ENCODE data around the gene IFITM1. TPM values are rescaled to one million over a fixed set of nuclear protein-coding genes. Genes with fewer than 3 reads are reported as not detected.
"Not testable (repeated sequence)": the region's sequence is repeated elsewhere in the genome, so short reads cannot be mapped to it uniquely, and the experiment has no call there.

IFITM1 gene
- total RNA-seq, 1 donor from 2014 or later, result 2.3 TPM

DNA sequence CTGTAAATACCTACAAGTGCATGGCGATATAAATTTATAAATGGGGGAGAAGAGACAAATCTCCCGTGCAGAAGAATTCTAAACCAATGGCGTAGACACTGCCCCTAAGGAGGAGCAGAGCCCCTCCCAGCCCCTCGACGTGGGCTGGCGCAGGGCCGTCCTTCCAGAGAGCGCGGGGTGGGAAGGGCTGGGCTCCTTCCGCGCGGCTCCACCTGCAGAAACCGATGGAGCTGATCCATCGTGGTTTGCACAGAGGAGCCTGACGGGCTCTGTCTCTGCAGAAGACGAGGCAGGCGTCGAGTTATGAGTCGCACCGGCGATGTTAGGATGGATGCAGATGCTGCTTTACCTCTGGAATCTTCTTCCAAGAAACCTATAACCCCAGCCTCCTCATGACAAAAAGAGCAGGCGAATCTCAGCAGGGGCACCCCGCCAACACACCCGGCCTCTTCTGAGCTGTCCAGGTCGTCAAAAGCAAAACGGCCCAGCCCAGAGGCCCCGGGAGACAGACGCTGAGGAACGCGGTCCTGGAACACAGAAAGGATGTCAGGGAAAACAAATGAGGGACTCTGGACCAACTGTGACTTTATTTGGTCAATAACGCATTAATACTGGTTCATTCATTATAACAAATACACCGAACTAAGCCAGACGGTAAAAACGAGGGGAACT, 44.4 kb downstream of the IFITM1 start:
- no peak overlapping the region for H3K4me3 Mint-ChIP-seq (ENCODE audit: low read depth)
- H3K27me3 Mint-ChIP-seq, result no peaks in the 10 kb centered on the region
- peaks cover 6% of the 10 kb centered on the region for H3K9me3 Mint-ChIP-seq (ENCODE audit: low read depth)
- no peak for DNase-seq (ENCODE audit: low spot score, unreplicated experiment)
- TF ChIP-seq, protein P1, sequence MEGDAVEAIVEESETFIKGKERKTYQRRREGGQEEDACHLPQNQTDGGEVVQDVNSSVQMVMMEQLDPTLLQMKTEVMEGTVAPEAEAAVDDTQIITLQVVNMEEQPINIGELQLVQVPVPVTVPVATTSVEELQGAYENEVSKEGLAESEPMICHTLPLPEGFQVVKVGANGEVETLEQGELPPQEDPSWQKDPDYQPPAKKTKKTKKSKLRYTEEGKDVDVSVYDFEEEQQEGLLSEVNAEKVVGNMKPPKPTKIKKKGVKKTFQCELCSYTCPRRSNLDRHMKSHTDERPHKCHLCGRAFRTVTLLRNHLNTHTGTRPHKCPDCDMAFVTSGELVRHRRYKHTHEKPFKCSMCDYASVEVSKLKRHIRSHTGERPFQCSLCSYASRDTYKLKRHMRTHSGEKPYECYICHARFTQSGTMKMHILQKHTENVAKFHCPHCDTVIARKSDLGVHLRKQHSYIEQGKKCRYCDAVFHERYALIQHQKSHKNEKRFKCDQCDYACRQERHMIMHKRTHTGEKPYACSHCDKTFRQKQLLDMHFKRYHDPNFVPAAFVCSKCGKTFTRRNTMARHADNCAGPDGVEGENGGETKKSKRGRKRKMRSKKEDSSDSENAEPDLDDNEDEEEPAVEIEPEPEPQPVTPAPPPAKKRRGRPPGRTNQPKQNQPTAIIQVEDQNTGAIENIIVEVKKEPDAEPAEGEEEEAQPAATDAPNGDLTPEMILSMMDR (IDR thresholded peaks at IDR 0.05; ENCODE audit: unreplicated experiment), result no peak
- H3K27ac Mint-ChIP-seq, result no peak overlapping the region
- peaks cover 10% of the 10 kb centered on the region for H3K4me1 Mint-ChIP-seq (ENCODE audit: low read depth)
- H3K36me3 Mint-ChIP-seq (ENCODE audit: insufficient read depth), result no peaks in the 10 kb centered on the region

GRCh38 chr11:359181-359714, 45.4 kb downstream of the IFITM1 start:
- TF ChIP-seq, protein P1 (IDR thresholded peaks at IDR 0.05; ENCODE audit: unreplicated experiment), result no peak
- no peak overlapping the region for H3K4me3 Mint-ChIP-seq (ENCODE audit: low read depth)
- peaks cover 6% of the 10 kb centered on the region for H3K9me3 Mint-ChIP-seq (ENCODE audit: low read depth)
- H3K27ac Mint-ChIP-seq, result no peak overlapping the region
- H3K36me3 Mint-ChIP-seq (ENCODE audit: insufficient read depth), result no peaks in the 10 kb centered on the region
- H3K27me3 Mint-ChIP-seq, result no peaks in the 10 kb centered on the region
- no peak for DNase-seq (ENCODE audit: low spot score, unreplicated experiment)
- peaks cover 1% of the 10 kb centered on the region for H3K4me1 Mint-ChIP-seq (ENCODE audit: low read depth)

DNA sequence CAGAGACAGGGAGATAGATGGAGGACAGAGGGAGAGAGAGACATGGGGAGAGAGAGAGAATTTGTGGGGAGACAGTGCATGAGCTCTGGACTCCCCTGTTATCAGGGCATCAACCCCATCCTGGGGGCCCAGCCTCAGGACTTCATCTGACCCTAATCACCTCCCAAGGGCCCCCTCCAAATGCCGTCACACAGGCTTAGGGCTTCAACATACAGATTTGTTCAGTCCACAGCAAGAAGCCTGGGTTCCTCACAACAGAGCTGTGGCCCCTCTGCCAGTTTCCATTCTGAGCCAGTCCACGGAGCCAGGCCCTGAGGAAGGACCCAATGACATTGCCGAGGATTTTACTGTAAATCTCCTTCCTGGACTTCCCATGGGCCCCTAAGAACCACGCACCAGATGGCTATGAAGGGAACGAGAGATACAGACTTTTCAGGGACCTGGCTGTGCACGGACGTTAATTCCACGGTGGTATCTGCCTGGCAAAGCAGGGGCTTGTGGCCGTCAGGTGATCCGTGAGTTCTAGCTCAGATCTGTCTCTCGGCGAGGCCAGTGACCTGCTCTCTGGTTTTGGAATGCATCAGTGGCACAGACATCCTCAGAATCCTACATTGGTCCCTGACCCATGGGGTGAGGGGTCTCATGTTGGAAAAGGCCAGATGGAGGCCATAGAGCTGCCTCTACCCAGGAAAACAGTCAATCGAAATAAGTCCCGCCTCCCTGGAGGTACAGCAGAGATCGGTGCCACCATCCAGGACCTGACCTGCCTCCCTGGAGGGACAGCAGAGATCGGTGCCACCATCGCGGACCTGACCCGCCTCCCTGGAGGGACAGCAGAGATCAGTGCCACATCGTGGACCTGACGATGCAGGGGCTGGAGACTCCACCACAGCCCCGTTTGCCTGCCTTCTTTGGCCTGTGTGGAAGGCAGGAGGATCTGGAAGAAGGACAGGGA, 46.8 kb downstream of the IFITM1 start:
- Mint-ChIP-seq H3K4me3 (ENCODE audit: low read depth) (no peak overlapping the region), H3K4me1 (ENCODE audit: low read depth) (no peaks in the 10 kb centered on the region), H3K36me3 (ENCODE audit: insufficient read depth) (no peaks in the 10 kb centered on the region), H3K27ac (no peak overlapping the region), H3K9me3 (ENCODE audit: low read depth) (peaks cover 6% of the 10 kb centered on the region), H3K27me3 (peaks cover 4% of the 10 kb centered on the region)
- TF ChIP-seq, protein P1 (IDR thresholded peaks at IDR 0.05; ENCODE audit: unreplicated experiment), result no peak
- DNase-seq (ENCODE audit: low spot score, unreplicated experiment), result no peak

DNA sequence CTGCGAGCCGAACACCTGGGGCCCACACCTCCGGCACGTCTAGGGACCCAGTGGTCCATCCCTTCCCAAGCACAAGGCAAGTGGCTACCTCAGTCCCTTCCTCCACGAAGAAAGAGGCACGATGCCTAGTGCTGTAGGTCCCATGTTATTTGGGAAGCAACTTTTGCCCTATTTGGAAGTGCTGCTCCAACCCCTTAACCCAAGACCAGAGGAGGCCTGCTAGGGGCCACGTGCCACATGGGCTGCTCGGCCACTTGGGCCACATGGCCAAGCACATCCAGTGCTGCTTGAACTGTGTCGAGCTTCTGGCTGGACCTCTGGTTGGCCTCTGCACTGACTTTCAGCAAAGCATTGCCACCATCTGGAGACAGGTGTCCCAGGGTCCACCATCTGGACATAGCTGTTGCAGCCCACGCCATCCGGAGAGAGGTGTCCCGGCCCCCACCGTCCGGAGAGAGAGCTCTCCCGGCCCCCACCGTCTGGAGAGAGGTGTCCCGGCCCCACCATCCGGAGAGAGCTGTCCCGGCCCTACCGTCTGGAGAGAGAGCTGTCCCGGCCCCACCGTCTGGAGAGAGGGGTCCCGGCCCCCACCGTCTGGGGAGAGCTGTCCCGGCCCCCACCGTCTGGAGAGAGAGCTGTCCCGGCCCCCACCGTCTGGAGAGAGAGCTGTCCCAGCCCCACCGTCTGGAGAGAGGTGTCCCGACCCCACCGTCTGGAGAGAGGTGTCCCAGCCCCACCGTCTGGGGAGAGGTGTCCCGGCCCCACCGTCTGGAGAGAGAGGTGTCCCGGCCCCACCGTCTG, 49.0 kb downstream of the IFITM1 start:
- no peak overlapping the region for H3K4me3 Mint-ChIP-seq (ENCODE audit: low read depth)
- H3K36me3 Mint-ChIP-seq (ENCODE audit: insufficient read depth), result peaks cover 2% of the 10 kb centered on the region
- peaks cover 6% of the 10 kb centered on the region for H3K9me3 Mint-ChIP-seq (ENCODE audit: low read depth)
- H3K27ac Mint-ChIP-seq, result no peak overlapping the region
- TF ChIP-seq, protein P1 (IDR thresholded peaks at IDR 0.05; ENCODE audit: unreplicated experiment), result no peak
- no peak for DNase-seq (ENCODE audit: low spot score, unreplicated experiment)
- H3K4me1 Mint-ChIP-seq (ENCODE audit: low read depth), result no peaks in the 10 kb centered on the region
- peaks cover 17% of the 10 kb centered on the region for H3K27me3 Mint-ChIP-seq

- not testable (repeated sequence) for H3K36me3 Mint-ChIP-seq (ENCODE audit: insufficient read depth); H3K4me3 Mint-ChIP-seq (ENCODE audit: low read depth); H3K9me3 Mint-ChIP-seq (ENCODE audit: low read depth); H3K4me1 Mint-ChIP-seq (ENCODE audit: low read depth); H3K27ac Mint-ChIP-seq; DNase-seq (ENCODE audit: low spot score, unreplicated experiment)
- H3K27me3 Mint-ChIP-seq, result peaks cover 17% of the 10 kb centered on the region
Measured at GRCh38 chr11:363443-363805, 49.6 kb downstream of the IFITM1 start.

Data from progenitor cell of endocrine pancreas (in vitro differentiated cells).